CD14-positive monocyte (primary cell): ENCODE results near the gene DYNC1H1. TPM values are rescaled to one million over a fixed set of nuclear protein-coding genes. Genes with fewer than 3 reads are reported as not detected.

Experiments used
- DNase-seq, 3 donors: peaks; one replicate each; pipeline ENCODE4 v3.0.0-alpha.2; 2011 to 2022
- H2AFZ ChIP-seq: 2 replicates; pipeline ENCODE4 v1.6.0; 2012; ENCODE audit warnings: mild to moderate bottlenecking, low read depth, low read length, inconsistent platforms; ENCODE audit not compliant: insufficient read depth, poor library complexity, severe bottlenecking
- H3K27ac ChIP-seq, 2 donors: 1 replicate in 1 of 2; 2 replicates in 1 of 2; pipeline ENCODE4 v1.5.1; 2012 to 2013; ENCODE audit warnings: low read length in 2 of 2, control low read depth in 1 of 2, inconsistent platforms in 1 of 2, low read depth in 1 of 2, mild to moderate bottlenecking in 1 of 2
- H3K27me3 ChIP-seq, 2 donors: one replicate each; pipeline versions ENCODE4 v1.6.0 to v1.6.1; 2011 to 2013; ENCODE audit warnings: low read length in 2 of 2; ENCODE audit not compliant: control insufficient read depth in 2 of 2, insufficient read depth in 2 of 2
- H3K36me3 ChIP-seq, 2 donors: replicated peaks in 1 of 2; 1 replicate in 1 of 2; 2 replicates in 1 of 2; pipeline versions ENCODE4 v1.5.1 to v1.6.1; 2012 to 2013; ENCODE audit warnings: low read length in 2 of 2, control low read depth in 1 of 2, inconsistent platforms in 1 of 2, mild to moderate bottlenecking in 1 of 2; ENCODE audit not compliant: insufficient read depth in 2 of 2, control insufficient read depth in 1 of 2
- H3K4me1 ChIP-seq, 2 donors: 1 replicate in 1 of 2; 2 replicates in 1 of 2; pipeline versions ENCODE4 v1.5.1 to v1.6.1; 2012 to 2013; ENCODE audit warnings: low read length in 2 of 2, control low read depth in 1 of 2, inconsistent platforms in 1 of 2, mild to moderate bottlenecking in 1 of 2, moderate library complexity in 1 of 2; ENCODE audit not compliant: insufficient read depth in 2 of 2, control insufficient read depth in 1 of 2
- H3K4me2 ChIP-seq: replicated peaks from 2 replicates; pipeline ENCODE3; 2012; ENCODE audit warnings: low read length, moderate library complexity, mild to moderate bottlenecking; ENCODE audit not compliant: poor library complexity, severe bottlenecking; ENCODE audit errors: extremely low read depth
- H3K4me3 ChIP-seq, 3 experiments: fragments of 200-600 bp in 1 of 3; sonication (generic) in 1 of 3; replicated peaks in 1 of 3; 1 replicate in 2 of 3; 2 replicates in 1 of 3; pipeline ENCODE4 v1.5.1; 2011 to 2013; ENCODE audit warnings: low read length in 3 of 3, mild to moderate bottlenecking in 3 of 3, control low read depth in 2 of 3, low read depth in 2 of 3, inconsistent platforms in 1 of 3, moderate library complexity in 1 of 3
- H3K79me2 ChIP-seq: 2 replicates; pipeline ENCODE4 v1.6.0; 2012; ENCODE audit warnings: mild to moderate bottlenecking, control low read depth, inconsistent platforms, low read length, moderate library complexity; ENCODE audit not compliant: insufficient read depth
- H3K9ac ChIP-seq: 2 replicates; pipeline ENCODE4 v1.6.0; 2017; ENCODE audit warnings: low read length, mild to moderate bottlenecking; ENCODE audit not compliant: insufficient read depth, poor library complexity, severe bottlenecking
- H3K9me3 ChIP-seq, 2 donors: replicated peaks in 1 of 2; 1 replicate in 1 of 2; 2 replicates in 1 of 2; pipeline versions ENCODE4 v1.5.1 to v1.6.1; 2012 to 2013; ENCODE audit warnings: low read length in 2 of 2, control low read depth in 1 of 2; ENCODE audit not compliant: control insufficient read depth in 1 of 2, insufficient read depth in 1 of 2
- H4K20me1 ChIP-seq: 2 replicates; pipeline ENCODE4 v1.6.0; 2012; ENCODE audit warnings: mild to moderate bottlenecking, low read length, control low read depth, moderate library complexity; ENCODE audit not compliant: insufficient read depth
- H3K27ac Mint-ChIP-seq, 7 donors: one replicate each; pipeline ENCODE4 v1.8.0; 2020; ENCODE audit warnings: mild to moderate bottlenecking in 7 of 7, mixed read lengths in 7 of 7, moderate library complexity in 6 of 7, inconsistent platforms in 2 of 7
- H3K27me3 Mint-ChIP-seq, 3 donors: one replicate each; pipeline ENCODE4 v1.8.0; 2021 to 2022; ENCODE audit warnings: low read depth in 3 of 3, mild to moderate bottlenecking in 3 of 3, mixed read lengths in 3 of 3, moderate library complexity in 3 of 3, inconsistent platforms in 1 of 3
- H3K36me3 Mint-ChIP-seq, 2 donors: one replicate each; pipeline ENCODE4 v1.8.0; 2020; ENCODE audit warnings: mixed read lengths in 2 of 2, inconsistent platforms in 1 of 2, mild to moderate bottlenecking in 1 of 2
- H3K4me1 Mint-ChIP-seq: one replicate; pipeline ENCODE4 v1.8.0; 2020; ENCODE audit warnings: mild to moderate bottlenecking, mixed read lengths
- H3K4me3 Mint-ChIP-seq, 2 donors: one replicate each; pipeline ENCODE4 v1.8.0; 2020; ENCODE audit warnings: mild to moderate bottlenecking in 2 of 2, mixed read lengths in 2 of 2, moderate library complexity in 1 of 2
- H3K9me3 Mint-ChIP-seq, 7 donors: one replicate each; pipeline ENCODE4 v1.8.0; 2020 to 2022; ENCODE audit warnings: mixed read lengths in 7 of 7, mild to moderate bottlenecking in 6 of 7, moderate library complexity in 6 of 7, inconsistent platforms in 2 of 7
- WGBS: methylation state at CpG from one replicate; pipeline ENCODE4 v1.1.5; 2013; ENCODE audit warnings: missing lambda C conversion rate; ENCODE audit not compliant: insufficient coverage; 5-methylcytosine and 5-hydroxymethylcytosine counted together
- intact Hi-C, 2 donors: fragments of 100-400 bp; cut with micrococcal nuclease; formaldehyde crosslinking; loops; one replicate each; pipeline versions ENCODE4 v1.15.0 to v1.15.1; 2023
- polyA plus RNA-seq, 3 donors: library from polyadenylated mRNA; depleted of rRNA in 1 of 3; unstranded in 2 of 3; stranded (reverse) in 1 of 3; fragments of 300-500 nt in 2 of 3; fragments of >200 nt in 1 of 3; fragmentation: Illumina TruSeq in 2 of 3; gene quantifications; 1 replicate in 2 of 3; 2 replicates in 1 of 3; pipeline ENCODE4 v1.2.3, GENCODE V29; 2012 to 2021
- TF ChIP-seq, protein P1 (sequence below): fragments of 200-600 bp; IDR thresholded peaks from one replicate; pipeline ENCODE4 v1.8.0; 2022; ENCODE audit warnings: antibody characterized with exemption, mild to moderate bottlenecking

Gene DYNC1H1
- polyA plus RNA-seq, 3 donors, result 14.7 to 87.3 (median 23.6) TPM

DNA sequence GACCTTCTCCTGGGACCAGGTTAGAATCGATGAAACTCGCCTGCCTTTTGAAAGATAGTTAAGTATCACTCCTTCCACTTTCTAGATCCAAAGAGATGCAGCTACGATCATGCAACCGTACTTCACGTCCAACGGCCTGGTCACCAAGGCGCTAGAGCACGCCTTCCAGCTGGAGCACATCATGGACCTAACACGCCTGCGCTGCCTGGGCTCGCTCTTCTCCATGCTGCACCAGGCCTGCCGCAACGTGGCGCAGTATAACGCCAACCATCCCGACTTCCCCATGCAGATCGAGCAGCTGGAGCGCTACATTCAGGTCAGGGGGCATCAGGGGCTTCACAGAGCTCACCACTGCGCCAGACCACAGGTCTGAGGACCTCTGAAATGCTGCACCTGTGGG, 51.4 kb downstream of the DYNC1H1 start:
- peaks cover 94 to 100% of the 10 kb centered on the region in 2 donors for H3K36me3 Mint-ChIP-seq
- H3K9me3 ChIP-seq, result no peaks in the 10 kb centered on the region
- peak overlapping the region in 1 of 7 donors; percentile 56 for H3K27ac Mint-ChIP-seq

GRCh38 chr14:102016420-102017090, 52.2 kb downstream of the DYNC1H1 start:
- Histone ChIP-seq H3K27ac (no peak overlapping the region), H3K36me3 (peaks cover 97 to 100% of the 10 kb centered on the region in 2 donors), H3K9me3 (no peaks in the 10 kb centered on the region), H4K20me1 (peaks cover 15% of the 10 kb centered on the region), H2AFZ (no peak overlapping the region), H3K79me2 (no peaks in the 10 kb centered on the region), H3K4me2 (no peak overlapping the region), H3K4me1 (no peaks in the 10 kb centered on the region), H3K4me3 (no peak overlapping the region), H3K9ac (no peak overlapping the region), H3K27me3 (no peaks in the 10 kb centered on the region)
- Mint-ChIP-seq H3K27ac (peak overlapping the region in 1 of 7 donors; percentile 0), H3K4me1 (no peaks in the 10 kb centered on the region), H3K27me3 (no peaks in the 10 kb centered on the region), H3K36me3 (peaks cover 94 to 100% of the 10 kb centered on the region in 2 donors), H3K4me3 (no peak overlapping the region), H3K9me3 (peaks cover 0 to 2% (median 0%) of the 10 kb centered on the region in 7 donors)
- intact Hi-C loops, result no loop called here
- TF ChIP-seq, protein P1, sequence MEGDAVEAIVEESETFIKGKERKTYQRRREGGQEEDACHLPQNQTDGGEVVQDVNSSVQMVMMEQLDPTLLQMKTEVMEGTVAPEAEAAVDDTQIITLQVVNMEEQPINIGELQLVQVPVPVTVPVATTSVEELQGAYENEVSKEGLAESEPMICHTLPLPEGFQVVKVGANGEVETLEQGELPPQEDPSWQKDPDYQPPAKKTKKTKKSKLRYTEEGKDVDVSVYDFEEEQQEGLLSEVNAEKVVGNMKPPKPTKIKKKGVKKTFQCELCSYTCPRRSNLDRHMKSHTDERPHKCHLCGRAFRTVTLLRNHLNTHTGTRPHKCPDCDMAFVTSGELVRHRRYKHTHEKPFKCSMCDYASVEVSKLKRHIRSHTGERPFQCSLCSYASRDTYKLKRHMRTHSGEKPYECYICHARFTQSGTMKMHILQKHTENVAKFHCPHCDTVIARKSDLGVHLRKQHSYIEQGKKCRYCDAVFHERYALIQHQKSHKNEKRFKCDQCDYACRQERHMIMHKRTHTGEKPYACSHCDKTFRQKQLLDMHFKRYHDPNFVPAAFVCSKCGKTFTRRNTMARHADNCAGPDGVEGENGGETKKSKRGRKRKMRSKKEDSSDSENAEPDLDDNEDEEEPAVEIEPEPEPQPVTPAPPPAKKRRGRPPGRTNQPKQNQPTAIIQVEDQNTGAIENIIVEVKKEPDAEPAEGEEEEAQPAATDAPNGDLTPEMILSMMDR, result no peak
- whole genome bisulfite sequencing, result 97% methylated on average over 18 of the region's 21 CpGs
- no peak for DNase-seq

More for the DNA sequence above, 51.4 kb downstream of the DYNC1H1 start:
- no peaks in the 10 kb centered on the region for H3K27me3 ChIP-seq
- no peak overlapping the region for H3K4me3 Mint-ChIP-seq
- DNase-seq, result no peak
- no peak overlapping the region for H3K4me3 ChIP-seq
- no peak overlapping the region for H3K9ac ChIP-seq
- no peaks in the 10 kb centered on the region for H3K79me2 ChIP-seq
- TF ChIP-seq, protein P1, result no peak
- peaks cover 97 to 100% of the 10 kb centered on the region in 2 donors for H3K36me3 ChIP-seq
- H3K4me1 Mint-ChIP-seq, result no peaks in the 10 kb centered on the region
- intact Hi-C loops, result no loop called here
- H3K27ac ChIP-seq, result no peak overlapping the region
- H3K27me3 Mint-ChIP-seq, result no peaks in the 10 kb centered on the region
- no peak overlapping the region for H3K4me2 ChIP-seq
- peaks cover 15% of the 10 kb centered on the region for H4K20me1 ChIP-seq
- H3K9me3 Mint-ChIP-seq, result peaks cover 0 to 2% (median 0%) of the 10 kb centered on the region in 7 donors
- 96% methylated on average over 19 of the region's 19 CpGs for WGBS
- no peak overlapping the region for H2AFZ ChIP-seq
- no peaks in the 10 kb centered on the region for H3K4me1 ChIP-seq
